ENCODE results near the gene RAPGEF2. TPM values are rescaled to one million over a fixed set of nuclear protein-coding genes. Genes with fewer than 3 reads are reported as not detected.

RAPGEF2 gene
- total and polyA plus RNA-seq, 2 of the 8 experiments (the other 6 are each of a cell fraction or from before 2014, with no cell fraction given) = 24.4 to 48.6 TPM

DNA sequence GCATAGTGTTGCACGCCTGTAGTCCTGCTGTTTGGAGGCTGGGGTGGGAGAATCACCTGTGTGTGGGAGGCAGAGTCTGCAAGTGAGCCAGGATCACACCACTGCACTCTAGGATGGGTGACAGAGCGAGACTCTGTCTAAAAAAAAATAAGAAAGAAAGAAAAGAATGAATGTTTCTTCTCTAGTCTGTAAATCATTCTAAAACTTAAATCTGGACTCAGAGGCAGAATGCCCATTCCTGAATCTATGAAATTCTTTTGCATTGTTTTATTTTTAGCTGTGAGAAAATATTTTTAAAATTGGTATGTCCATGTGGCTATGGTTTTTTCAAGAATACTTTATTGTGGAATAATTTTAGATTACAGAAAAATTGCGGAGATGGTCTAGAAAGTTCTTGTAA is 49.3 kb downstream of the RAPGEF2 start (continued):
- TF ChIP-seq, protein P1, sequence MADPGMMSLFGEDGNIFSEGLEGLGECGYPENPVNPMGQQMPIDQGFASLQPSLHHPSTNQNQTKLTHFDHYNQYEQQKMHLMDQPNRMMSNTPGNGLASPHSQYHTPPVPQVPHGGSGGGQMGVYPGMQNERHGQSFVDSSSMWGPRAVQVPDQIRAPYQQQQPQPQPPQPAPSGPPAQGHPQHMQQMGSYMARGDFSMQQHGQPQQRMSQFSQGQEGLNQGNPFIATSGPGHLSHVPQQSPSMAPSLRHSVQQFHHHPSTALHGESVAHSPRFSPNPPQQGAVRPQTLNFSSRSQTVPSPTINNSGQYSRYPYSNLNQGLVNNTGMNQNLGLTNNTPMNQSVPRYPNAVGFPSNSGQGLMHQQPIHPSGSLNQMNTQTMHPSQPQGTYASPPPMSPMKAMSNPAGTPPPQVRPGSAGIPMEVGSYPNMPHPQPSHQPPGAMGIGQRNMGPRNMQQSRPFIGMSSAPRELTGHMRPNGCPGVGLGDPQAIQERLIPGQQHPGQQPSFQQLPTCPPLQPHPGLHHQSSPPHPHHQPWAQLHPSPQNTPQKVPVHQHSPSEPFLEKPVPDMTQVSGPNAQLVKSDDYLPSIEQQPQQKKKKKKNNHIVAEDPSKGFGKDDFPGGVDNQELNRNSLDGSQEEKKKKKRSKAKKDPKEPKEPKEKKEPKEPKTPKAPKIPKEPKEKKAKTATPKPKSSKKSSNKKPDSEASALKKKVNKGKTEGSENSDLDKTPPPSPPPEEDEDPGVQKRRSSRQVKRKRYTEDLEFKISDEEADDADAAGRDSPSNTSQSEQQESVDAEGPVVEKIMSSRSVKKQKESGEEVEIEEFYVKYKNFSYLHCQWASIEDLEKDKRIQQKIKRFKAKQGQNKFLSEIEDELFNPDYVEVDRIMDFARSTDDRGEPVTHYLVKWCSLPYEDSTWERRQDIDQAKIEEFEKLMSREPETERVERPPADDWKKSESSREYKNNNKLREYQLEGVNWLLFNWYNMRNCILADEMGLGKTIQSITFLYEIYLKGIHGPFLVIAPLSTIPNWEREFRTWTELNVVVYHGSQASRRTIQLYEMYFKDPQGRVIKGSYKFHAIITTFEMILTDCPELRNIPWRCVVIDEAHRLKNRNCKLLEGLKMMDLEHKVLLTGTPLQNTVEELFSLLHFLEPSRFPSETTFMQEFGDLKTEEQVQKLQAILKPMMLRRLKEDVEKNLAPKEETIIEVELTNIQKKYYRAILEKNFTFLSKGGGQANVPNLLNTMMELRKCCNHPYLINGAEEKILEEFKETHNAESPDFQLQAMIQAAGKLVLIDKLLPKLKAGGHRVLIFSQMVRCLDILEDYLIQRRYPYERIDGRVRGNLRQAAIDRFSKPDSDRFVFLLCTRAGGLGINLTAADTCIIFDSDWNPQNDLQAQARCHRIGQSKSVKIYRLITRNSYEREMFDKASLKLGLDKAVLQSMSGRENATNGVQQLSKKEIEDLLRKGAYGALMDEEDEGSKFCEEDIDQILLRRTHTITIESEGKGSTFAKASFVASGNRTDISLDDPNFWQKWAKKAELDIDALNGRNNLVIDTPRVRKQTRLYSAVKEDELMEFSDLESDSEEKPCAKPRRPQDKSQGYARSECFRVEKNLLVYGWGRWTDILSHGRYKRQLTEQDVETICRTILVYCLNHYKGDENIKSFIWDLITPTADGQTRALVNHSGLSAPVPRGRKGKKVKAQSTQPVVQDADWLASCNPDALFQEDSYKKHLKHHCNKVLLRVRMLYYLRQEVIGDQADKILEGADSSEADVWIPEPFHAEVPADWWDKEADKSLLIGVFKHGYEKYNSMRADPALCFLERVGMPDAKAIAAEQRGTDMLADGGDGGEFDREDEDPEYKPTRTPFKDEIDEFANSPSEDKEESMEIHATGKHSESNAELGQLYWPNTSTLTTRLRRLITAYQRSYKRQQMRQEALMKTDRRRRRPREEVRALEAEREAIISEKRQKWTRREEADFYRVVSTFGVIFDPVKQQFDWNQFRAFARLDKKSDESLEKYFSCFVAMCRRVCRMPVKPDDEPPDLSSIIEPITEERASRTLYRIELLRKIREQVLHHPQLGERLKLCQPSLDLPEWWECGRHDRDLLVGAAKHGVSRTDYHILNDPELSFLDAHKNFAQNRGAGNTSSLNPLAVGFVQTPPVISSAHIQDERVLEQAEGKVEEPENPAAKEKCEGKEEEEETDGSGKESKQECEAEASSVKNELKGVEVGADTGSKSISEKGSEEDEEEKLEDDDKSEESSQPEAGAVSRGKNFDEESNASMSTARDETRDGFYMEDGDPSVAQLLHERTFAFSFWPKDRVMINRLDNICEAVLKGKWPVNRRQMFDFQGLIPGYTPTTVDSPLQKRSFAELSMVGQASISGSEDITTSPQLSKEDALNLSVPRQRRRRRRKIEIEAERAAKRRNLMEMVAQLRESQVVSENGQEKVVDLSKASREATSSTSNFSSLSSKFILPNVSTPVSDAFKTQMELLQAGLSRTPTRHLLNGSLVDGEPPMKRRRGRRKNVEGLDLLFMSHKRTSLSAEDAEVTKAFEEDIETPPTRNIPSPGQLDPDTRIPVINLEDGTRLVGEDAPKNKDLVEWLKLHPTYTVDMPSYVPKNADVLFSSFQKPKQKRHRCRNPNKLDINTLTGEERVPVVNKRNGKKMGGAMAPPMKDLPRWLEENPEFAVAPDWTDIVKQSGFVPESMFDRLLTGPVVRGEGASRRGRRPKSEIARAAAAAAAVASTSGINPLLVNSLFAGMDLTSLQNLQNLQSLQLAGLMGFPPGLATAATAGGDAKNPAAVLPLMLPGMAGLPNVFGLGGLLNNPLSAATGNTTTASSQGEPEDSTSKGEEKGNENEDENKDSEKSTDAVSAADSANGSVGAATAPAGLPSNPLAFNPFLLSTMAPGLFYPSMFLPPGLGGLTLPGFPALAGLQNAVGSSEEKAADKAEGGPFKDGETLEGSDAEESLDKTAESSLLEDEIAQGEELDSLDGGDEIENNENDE (IDR thresholded peaks at IDR 0.05; ENCODE audit: insufficient replicate concordance, low read length) = no peak

Data from H1 (cell line).